ENCODE results near the gene DAB2.
A peak's percentile ranks its signal among the peaks of the same experiment; 100 is the strongest.

DAB2 gene

GRCh38 chr5:39448506-39449128 lies 23.8 kb upstream of the DAB2 start:
- no peak overlapping the region for H3K27ac ChIP-seq
- DNase-seq (ENCODE audit: low spot score), result no peak

DNA sequence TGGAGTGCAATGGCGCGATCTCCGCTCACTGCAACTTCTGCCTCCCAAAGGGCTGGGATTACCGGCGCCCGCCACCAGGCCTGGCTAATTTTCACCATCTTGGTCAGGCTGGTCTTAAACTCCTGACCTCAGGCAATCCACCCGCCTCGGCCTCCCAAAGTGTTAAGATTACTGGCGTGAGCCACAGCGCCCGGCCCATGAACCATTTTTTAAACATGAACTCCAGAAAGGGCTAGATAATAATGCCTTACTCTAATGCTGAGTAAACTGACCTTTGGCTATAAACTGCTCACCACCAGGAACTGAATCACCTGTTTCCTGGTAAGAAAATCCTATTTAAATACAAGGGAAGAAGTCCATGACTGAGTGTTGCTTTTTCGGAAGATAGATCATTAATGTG lies 23.2 kb upstream of the DAB2 start:
- Histone ChIP-seq H3K27ac (no peak overlapping the region), H3K4me3 (no peak overlapping the region)
- TF ChIP-seq, protein P1, sequence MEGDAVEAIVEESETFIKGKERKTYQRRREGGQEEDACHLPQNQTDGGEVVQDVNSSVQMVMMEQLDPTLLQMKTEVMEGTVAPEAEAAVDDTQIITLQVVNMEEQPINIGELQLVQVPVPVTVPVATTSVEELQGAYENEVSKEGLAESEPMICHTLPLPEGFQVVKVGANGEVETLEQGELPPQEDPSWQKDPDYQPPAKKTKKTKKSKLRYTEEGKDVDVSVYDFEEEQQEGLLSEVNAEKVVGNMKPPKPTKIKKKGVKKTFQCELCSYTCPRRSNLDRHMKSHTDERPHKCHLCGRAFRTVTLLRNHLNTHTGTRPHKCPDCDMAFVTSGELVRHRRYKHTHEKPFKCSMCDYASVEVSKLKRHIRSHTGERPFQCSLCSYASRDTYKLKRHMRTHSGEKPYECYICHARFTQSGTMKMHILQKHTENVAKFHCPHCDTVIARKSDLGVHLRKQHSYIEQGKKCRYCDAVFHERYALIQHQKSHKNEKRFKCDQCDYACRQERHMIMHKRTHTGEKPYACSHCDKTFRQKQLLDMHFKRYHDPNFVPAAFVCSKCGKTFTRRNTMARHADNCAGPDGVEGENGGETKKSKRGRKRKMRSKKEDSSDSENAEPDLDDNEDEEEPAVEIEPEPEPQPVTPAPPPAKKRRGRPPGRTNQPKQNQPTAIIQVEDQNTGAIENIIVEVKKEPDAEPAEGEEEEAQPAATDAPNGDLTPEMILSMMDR (IDR thresholded peaks at IDR 0.05), result no peak
- no peak for DNase-seq (ENCODE audit: low spot score)

More at GRCh38 chr5:39448506-39449128, 23.8 kb upstream of the DAB2 start:
- H3K4me3 ChIP-seq, result no peak overlapping the region
- TF ChIP-seq, protein P1 (IDR thresholded peaks at IDR 0.05), result no peak

DNA sequence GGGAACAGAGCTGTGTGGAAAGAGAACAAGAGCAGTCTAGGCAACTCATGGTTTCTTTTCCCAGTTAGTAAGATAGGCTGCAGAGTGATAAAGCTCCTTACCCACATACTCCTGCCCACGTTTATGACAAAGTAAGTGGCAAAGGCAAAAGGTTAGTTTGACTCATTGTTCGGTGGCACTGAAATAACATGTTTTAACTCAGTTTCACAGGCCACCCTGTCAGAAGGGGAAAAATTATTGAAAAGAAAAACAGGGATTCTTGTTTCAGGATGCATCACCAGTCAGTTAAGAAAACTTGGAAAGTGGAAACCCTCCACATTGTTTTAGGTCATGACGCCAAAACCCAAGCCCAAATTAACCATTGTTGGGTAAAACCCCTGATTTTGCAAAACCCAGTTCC lies 22.3 kb upstream of the DAB2 start:
- Histone ChIP-seq H3K4me3 (no peak overlapping the region), H3K27ac (peak overlapping the region; percentile 9 to 31)
- TF ChIP-seq, protein P1 (IDR thresholded peaks at IDR 0.05), result no peak
- DNase-seq (ENCODE audit: low spot score), result no peak

DNA sequence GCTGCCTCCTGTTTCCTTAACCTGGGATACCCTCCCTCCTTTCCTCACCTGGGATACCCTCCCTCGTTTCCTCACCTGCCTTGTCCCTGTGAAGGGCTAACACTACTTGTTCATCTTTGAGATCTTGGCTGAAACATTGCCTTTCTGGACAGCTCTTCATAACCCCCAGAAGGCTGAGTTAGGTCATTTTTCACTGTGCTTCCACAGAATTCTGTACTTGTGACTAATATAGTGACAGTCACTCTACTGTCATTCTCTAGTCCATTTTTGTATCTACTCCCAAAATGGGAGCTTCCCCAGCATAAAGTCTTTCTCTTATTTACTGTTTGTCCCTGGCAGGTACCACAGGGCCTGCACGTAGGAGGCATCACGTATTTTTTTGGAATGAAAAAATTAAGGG lies 21.5 kb upstream of the DAB2 start:
- Histone ChIP-seq H3K4me3 (no peak overlapping the region), H3K27ac (no peak overlapping the region)
- TF ChIP-seq, protein P1 (IDR thresholded peaks at IDR 0.05), result no peak
- no peak for DNase-seq (ENCODE audit: low spot score)

DNA sequence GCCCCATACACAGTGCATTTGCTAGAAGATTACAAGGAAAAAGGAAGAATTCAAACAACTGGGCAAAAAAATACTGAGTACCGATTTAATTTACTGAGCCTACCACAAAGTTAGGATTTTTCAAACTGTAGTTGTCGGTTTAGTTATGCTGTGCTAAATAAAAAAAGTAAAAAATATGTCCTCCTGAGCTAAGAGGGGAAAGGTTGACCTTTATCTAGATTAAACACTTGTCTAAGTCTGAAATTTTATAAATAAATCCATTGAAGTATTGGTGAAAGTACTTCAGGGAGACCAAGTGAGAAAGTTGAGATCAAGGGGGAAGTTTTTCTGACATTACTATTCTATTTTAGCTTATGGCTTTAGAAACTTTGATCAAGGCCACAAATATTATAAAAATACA lies 19.1 kb upstream of the DAB2 start:
- Histone ChIP-seq H3K4me3 (no peak overlapping the region), H3K27ac (no peak overlapping the region)
- no peak for DNase-seq (ENCODE audit: low spot score)
- TF ChIP-seq, protein P1 (IDR thresholded peaks at IDR 0.05), result no peak

DNA sequence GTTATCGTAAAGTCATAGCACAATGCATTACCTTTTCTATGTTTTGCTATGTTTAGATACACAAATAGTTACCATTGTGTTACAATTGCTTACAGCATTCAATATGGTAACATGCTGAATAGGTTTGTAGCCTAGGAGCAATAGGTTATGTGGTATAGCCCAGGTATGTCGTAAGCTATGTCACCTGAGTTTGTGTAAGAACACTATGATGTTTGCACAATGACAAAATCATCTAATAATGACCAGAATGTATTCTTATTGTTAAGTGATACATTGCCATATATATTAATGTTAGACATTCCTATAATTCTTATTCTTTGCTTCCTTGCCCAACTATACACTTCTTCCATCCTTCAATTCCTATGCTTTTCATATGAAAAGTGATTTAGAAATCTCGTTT lies 18.2 kb upstream of the DAB2 start:
- Histone ChIP-seq H3K4me3 (no peak overlapping the region), H3K27ac (no peak overlapping the region)
- TF ChIP-seq, protein P1 (IDR thresholded peaks at IDR 0.05), result no peak
- no peak for DNase-seq (ENCODE audit: low spot score)

DNA sequence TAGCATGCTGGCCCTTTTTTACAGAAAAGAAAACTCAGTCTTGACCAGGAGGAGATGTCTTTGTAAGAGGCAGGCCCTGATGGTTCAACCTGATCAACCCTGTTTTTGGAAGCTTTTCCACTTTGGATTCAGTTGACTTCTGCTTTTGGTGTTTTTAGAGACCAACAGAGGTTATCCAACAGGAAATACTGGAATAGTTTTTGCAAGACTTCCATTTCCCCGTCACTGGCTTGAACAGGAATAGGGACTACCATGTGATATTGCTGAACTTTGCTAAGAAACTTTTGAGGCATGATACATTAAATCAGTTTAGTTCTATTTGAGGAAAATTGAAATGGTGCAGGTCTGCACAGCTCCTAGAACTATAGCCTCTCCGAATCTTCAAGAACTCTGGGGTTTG lies 17.1 kb upstream of the DAB2 start:
- Histone ChIP-seq H3K27ac (peak overlapping the region in 1 of 2 donors; percentile 19), H3K4me3 (no peak overlapping the region)
- TF ChIP-seq, protein P1 (IDR thresholded peaks at IDR 0.05), result no peak
- no peak for DNase-seq (ENCODE audit: low spot score)
